IMR-90 (cell line): ENCODE results near the gene HGFAC. TPM values are rescaled to one million over a fixed set of nuclear protein-coding genes. Genes with fewer than 3 reads are reported as not detected.

Source experiments
- ATAC-seq: fragments of 200-7000 bp; cut with Tn5 transposase; 2 replicates; pipeline ENCODE4 v1.9.1; 2020; ENCODE audit warnings: low read depth, mild to moderate bottlenecking, moderate library complexity
- BruUV-seq: library from RNA; stranded (reverse); fragments of 400-500 nt; replicated peaks from 2 replicates; lab custom pipeline; 2021; lab: Mats Ljungman, UMichigan
- CTCF ChIA-PET: fragments of 300-600 bp; formaldehyde crosslinking; extraction: SDS; loops from one replicate; lab custom pipeline; 2021; ENCODE audit warnings: antibody characterized with exemption; lab: Yijun Ruan, JAX
- POLR2A ChIA-PET: fragments of 300-600 bp; sonication (Branson Sonifier 250); formaldehyde crosslinking; loops from one replicate; lab custom pipeline; 2022; ENCODE audit warnings: antibody characterized with exemption; ENCODE audit not compliant: unreplicated experiment; lab: Charles Lee
- DNase-seq: peaks from one replicate; pipeline ENCODE4 v3.0.0; 2013
- H2AFZ ChIP-seq: replicated peaks from 2 replicates; pipeline ENCODE3; 2013; ENCODE audit warnings: low read length, mild to moderate bottlenecking; ENCODE audit not compliant: poor library complexity
- H2AK5ac ChIP-seq: 2 replicates; pipeline ENCODE4 v1.6.1; 2013; ENCODE audit warnings: low read depth, low read length, inconsistent platforms
- H2AK9ac ChIP-seq: replicated peaks from 2 replicates; pipeline ENCODE3; 2013; ENCODE audit warnings: mild to moderate bottlenecking, low read depth, low read length, moderate library complexity; ENCODE audit not compliant: poor library complexity
- H2BK120ac ChIP-seq: 2 replicates; pipeline ENCODE4 v1.6.1; 2013; ENCODE audit warnings: low read depth, low read length, inconsistent platforms
- H2BK15ac ChIP-seq: 3 replicates; pipeline ENCODE4 v1.6.1; 2013; ENCODE audit warnings: low read depth, low read length, inconsistent platforms
- H2BK20ac ChIP-seq: 2 replicates; pipeline ENCODE4 v1.6.1; 2013; ENCODE audit warnings: low read depth, mild to moderate bottlenecking, inconsistent platforms, low read length, moderate library complexity
- H2BK5ac ChIP-seq: 2 replicates; pipeline ENCODE4 v1.6.1; 2013; ENCODE audit warnings: mild to moderate bottlenecking, low read depth, low read length, inconsistent platforms; ENCODE audit not compliant: poor library complexity, severe bottlenecking
- H3K14ac ChIP-seq: replicated peaks from 2 replicates; pipeline ENCODE4 v1.6.1; 2013; ENCODE audit warnings: low read depth, low read length, inconsistent platforms
- H3K18ac ChIP-seq: 2 replicates; pipeline ENCODE4 v1.6.1; 2013; ENCODE audit warnings: low read depth, low read length, control low read depth
- H3K23ac ChIP-seq: 2 replicates; pipeline ENCODE4 v1.6.1; 2013; ENCODE audit warnings: low read depth, low read length, inconsistent platforms
- H3K27ac ChIP-seq: 2 replicates; pipeline ENCODE4 v1.5.1; 2013; ENCODE audit warnings: mild to moderate bottlenecking, control low read depth, low read length; ENCODE audit not compliant: insufficient read depth
- H3K27me3 ChIP-seq: 2 replicates; pipeline ENCODE4 v1.6.1; 2013; ENCODE audit warnings: low read length; ENCODE audit not compliant: control insufficient read depth, insufficient read depth
- H3K36me3 ChIP-seq: 2 replicates; pipeline ENCODE4 v1.6.1; 2013; ENCODE audit warnings: low read length, mixed read lengths; ENCODE audit not compliant: control insufficient read depth, insufficient read depth
- H3K4ac ChIP-seq: 2 replicates; pipeline ENCODE4 v1.6.1; 2013; ENCODE audit warnings: low read depth, low read length, inconsistent platforms
- H3K4me1 ChIP-seq: 2 replicates; pipeline ENCODE4 v1.6.1; 2013; ENCODE audit warnings: low read length, mixed read lengths; ENCODE audit not compliant: control insufficient read depth, insufficient read depth
- H3K4me2 ChIP-seq: 2 replicates; pipeline ENCODE4 v1.6.1; 2013; ENCODE audit warnings: low read depth, mild to moderate bottlenecking, control low read depth, low read length, moderate library complexity
- H3K4me3 ChIP-seq: 2 replicates; pipeline ENCODE4 v1.5.1; 2013; ENCODE audit warnings: low read depth, mild to moderate bottlenecking, control low read depth, low read length, moderate library complexity; ENCODE audit not compliant: insufficient read depth
- H3K56ac ChIP-seq: 2 replicates; pipeline ENCODE4 v1.6.1; 2013; ENCODE audit warnings: low read length, inconsistent platforms; ENCODE audit not compliant: insufficient read depth; ENCODE audit errors: extremely low read depth
- H3K79me1 ChIP-seq, 2 experiments: 2 replicates each; pipeline ENCODE4 v1.6.1; 2013; ENCODE audit warnings: low read length in 2 of 2, inconsistent platforms in 1 of 2, low read depth in 1 of 2
- H3K9ac ChIP-seq: 2 replicates; pipeline ENCODE4 v1.6.1; 2013; ENCODE audit warnings: low read depth, low read length, control low read depth
- H3K9me1 ChIP-seq: 2 replicates; pipeline ENCODE4 v1.6.1; 2013; ENCODE audit warnings: low read length, inconsistent platforms; ENCODE audit not compliant: insufficient read depth
- H3K9me3 ChIP-seq: 2 replicates; pipeline ENCODE4 v1.6.1; 2013; ENCODE audit warnings: low read length; ENCODE audit not compliant: control insufficient read depth, insufficient read depth
- H4K20me1 ChIP-seq: 2 replicates; pipeline ENCODE4 v1.6.1; 2013; ENCODE audit warnings: low read length, inconsistent platforms; ENCODE audit not compliant: insufficient read depth
- H4K5ac ChIP-seq: 2 replicates; pipeline ENCODE4 v1.6.1; 2013; ENCODE audit warnings: mild to moderate bottlenecking, low read depth, low read length, control low read depth
- H4K8ac ChIP-seq, 2 experiments: 2 replicates each; pipeline ENCODE4 v1.6.1; 2013; ENCODE audit warnings: low read depth in 2 of 2, low read length in 2 of 2, control low read depth in 1 of 2, inconsistent platforms in 1 of 2
- H4K91ac ChIP-seq: 2 replicates; pipeline ENCODE4 v1.6.1; 2013; ENCODE audit warnings: low read depth, low read length, inconsistent platforms; ENCODE audit not compliant: insufficient read depth
- BHLHE40 ChIP-seq: fragments of 150-350 bp; IDR thresholded peaks from 2 replicates; pipeline ENCODE4 v1.6.1; 2016; ENCODE audit warnings: mild to moderate bottlenecking, low read depth, low read length
- CEBPB ChIP-seq: IDR thresholded peaks from 2 replicates; pipeline ENCODE4 v1.6.1; 2012; ENCODE audit warnings: low read depth, low read length, improper control_type of control experiment
- CHD1 ChIP-seq: IDR thresholded peaks from 2 replicates; pipeline ENCODE4 v1.6.1; 2012; ENCODE audit warnings: low read depth, low read length, improper control_type of control experiment
- FOS ChIP-seq: fragments of 150-350 bp; IDR thresholded peaks from 2 replicates; pipeline ENCODE4 v1.6.1; 2016; ENCODE audit warnings: low read depth, low read length
- MAFK ChIP-seq: IDR thresholded peaks from 2 replicates; pipeline ENCODE4 v1.6.1; 2012; ENCODE audit warnings: low read depth, low read length, improper control_type of control experiment
- MAZ ChIP-seq: IDR thresholded peaks from 2 replicates; pipeline ENCODE4 v1.6.1; 2012; ENCODE audit warnings: low read depth, mild to moderate bottlenecking, low read length, improper control_type of control experiment, moderate library complexity, borderline replicate concordance
- MXI1 ChIP-seq: IDR thresholded peaks from 2 replicates; pipeline ENCODE4 v1.6.1; 2012; ENCODE audit warnings: low read depth, mild to moderate bottlenecking, low read length, moderate library complexity, borderline replicate concordance
- NFE2L2 ChIP-seq: fragments of 150-350 bp; IDR thresholded peaks from 2 replicates; pipeline ENCODE4 v1.6.1; 2016; ENCODE audit warnings: low read depth, mild to moderate bottlenecking, low read length
- POLR2A ChIP-seq: IDR thresholded peaks from 2 replicates; pipeline ENCODE4 v1.6.1; 2012; ENCODE audit warnings: mild to moderate bottlenecking, low read depth, low read length
- RAD21 ChIP-seq: IDR thresholded peaks from 2 replicates; pipeline ENCODE4 v1.6.1; 2012; ENCODE audit warnings: low read length, improper control_type of control experiment
- RCOR1 ChIP-seq: IDR thresholded peaks from 2 replicates; pipeline ENCODE4 v1.6.1; 2012; ENCODE audit warnings: mild to moderate bottlenecking, low read length, improper control_type of control experiment; ENCODE audit not compliant: insufficient replicate concordance
- RFX5 ChIP-seq: IDR thresholded peaks from 2 replicates; pipeline ENCODE4 v1.8.0; 2012; ENCODE audit warnings: low read depth, mild to moderate bottlenecking, low read length, moderate library complexity
- SMC3 ChIP-seq: fragments of 150-350 bp; IDR thresholded peaks from 2 replicates; pipeline ENCODE4 v1.6.1; 2016; ENCODE audit warnings: low read depth, mild to moderate bottlenecking, antibody characterized with exemption, low read length, moderate library complexity
- WGBS, 2 experiments: methylation state at CpG; one replicate each; pipeline versions ENCODE4 v1.1.5 to v1.1.7; 2013; ENCODE audit warnings: missing lambda C conversion rate in 2 of 2; ENCODE audit not compliant: insufficient read length in 1 of 2; ENCODE audit errors: extremely low coverage in 2 of 2; 5-methylcytosine and 5-hydroxymethylcytosine counted together
- dilution Hi-C: fragments of 300-500 bp; cut with HindIII; formaldehyde crosslinking; loops from one replicate; pipeline ENCODE4 v1.14.3; 2018; ENCODE audit warnings: low sequenced_read_pairs; ENCODE audit not compliant: unreplicated experiment
- in situ Hi-C: fragments of 300-500 bp; cut with MboI; formaldehyde crosslinking; loops from 3 replicates; pipeline ENCODE4 v1.14.3; 2019; ENCODE audit warnings: low sequenced_read_pairs, inconsistent platforms, mixed read lengths
- intact Hi-C: fragments of 100-400 bp; cut with micrococcal nuclease; formaldehyde crosslinking; loops from 2 replicates; pipeline ENCODE4 v1.10.0; 2022
- polyA plus RNA-seq, 3 experiments: library from polyadenylated mRNA; depleted of rRNA; stranded (reverse); fragments of >200 nt; gene quantifications; 2 replicates each; pipeline ENCODE4 v1.2.3, GENCODE V29; 2012; ENCODE audit warnings: low replicate concordance in 1 of 3
- total RNA-seq: library from RNA; depleted of rRNA; stranded (reverse); fragments of >200 nt; gene quantifications from 2 replicates; pipeline ENCODE4 v1.2.3, GENCODE V29; 2012
- TF ChIP-seq, protein P1 (sequence below): conservative IDR thresholded peaks from 2 replicates; pipeline ENCODE4 v1.5.1; 2012; ENCODE audit warnings: mild to moderate bottlenecking, low read depth, low read length, improper control_type of control experiment
- TF ChIP-seq, protein P2 (sequence below): fragments of 150-350 bp; IDR thresholded peaks from 2 replicates; pipeline ENCODE4 v1.6.1; 2016; ENCODE audit warnings: low read depth, mild to moderate bottlenecking, low read length, moderate library complexity, borderline replicate concordance
- TF ChIP-seq, protein P3 (sequence below): fragments of 150-350 bp; IDR thresholded peaks from 2 replicates; pipeline ENCODE4 v1.6.1; 2017; ENCODE audit warnings: mild to moderate bottlenecking, antibody characterized with exemption, low read length, low read depth

HGFAC gene
- total and polyA plus RNA-seq, 2 of the 4 experiments (the other 2 are of a cell fraction) = 0.05 TPM; not detected in 1

DNA sequence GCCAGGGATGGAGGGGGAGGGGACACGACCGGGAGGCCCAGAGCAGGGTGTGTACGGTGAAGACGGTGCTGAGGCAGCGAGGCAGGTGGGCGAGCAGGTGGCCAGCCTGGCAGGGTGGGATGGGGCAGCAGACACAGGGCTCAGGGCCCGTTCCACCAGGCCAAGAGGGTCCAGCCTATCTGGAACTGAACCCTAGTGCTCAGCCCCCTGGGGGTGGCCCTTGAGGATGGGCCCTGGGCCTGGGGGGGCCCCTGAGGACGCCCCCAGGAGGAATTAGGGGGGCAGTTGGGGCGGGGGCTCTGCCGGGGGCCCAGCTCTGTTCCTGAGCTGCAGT is 3.0 kb upstream of the HGFAC start:
- intact Hi-C loops = loop anchor here (5.0 kb wide), 1 partner anchor 147 kb away; the partner anchor contains the start of gene RGS12
- Histone ChIP-seq H3K27ac (no peak overlapping the region), H2AK5ac (no peak overlapping the region), H3K14ac (no peak overlapping the region), H3K27me3 (no peaks in the 10 kb centered on the region), H4K91ac (no peak overlapping the region), H3K9me1 (0 out of 2 replicates have a peak, but pooled peaks cover 3% of the 10 kb centered on the region), H4K20me1 (0 out of 2 replicates have a peak, but pooled peaks cover 5% of the 10 kb centered on the region), H2AFZ (no peak overlapping the region), H3K4ac (no peak overlapping the region), H3K56ac (no peak overlapping the region), H3K18ac (no peak overlapping the region), H3K9me3 (no peaks in the 10 kb centered on the region), H3K4me3 (no peak overlapping the region), H2BK120ac (no peak overlapping the region), H2AK9ac (no peak overlapping the region), H3K9ac (no peak overlapping the region), H4K8ac (no peak overlapping the region), H3K4me1 (peaks cover 11% of the 10 kb centered on the region), H2BK20ac (no peak overlapping the region), H3K36me3 (no peaks in the 10 kb centered on the region), H2BK15ac (no peak overlapping the region), H4K5ac (no peak overlapping the region), H2BK5ac (no peak overlapping the region), H3K4me2 (no peak overlapping the region), H3K23ac (no peak overlapping the region), H3K79me1 (no peaks in the 10 kb centered on the region)
- DNase-seq (no peak), ATAC-seq (no peak)
- TF ChIP-seq FOS (no peak), RCOR1 (no peak), MAZ (no peak), SMC3 (no peak), RAD21 (no peak), POLR2A (no peak), CHD1 (no peak), MXI1 (no peak), BHLHE40 (no peak), NFE2L2 (no peak), MAFK (no peak), RFX5 (no peak), CEBPB (no peak)
- TF ChIP-seq, protein P1, sequence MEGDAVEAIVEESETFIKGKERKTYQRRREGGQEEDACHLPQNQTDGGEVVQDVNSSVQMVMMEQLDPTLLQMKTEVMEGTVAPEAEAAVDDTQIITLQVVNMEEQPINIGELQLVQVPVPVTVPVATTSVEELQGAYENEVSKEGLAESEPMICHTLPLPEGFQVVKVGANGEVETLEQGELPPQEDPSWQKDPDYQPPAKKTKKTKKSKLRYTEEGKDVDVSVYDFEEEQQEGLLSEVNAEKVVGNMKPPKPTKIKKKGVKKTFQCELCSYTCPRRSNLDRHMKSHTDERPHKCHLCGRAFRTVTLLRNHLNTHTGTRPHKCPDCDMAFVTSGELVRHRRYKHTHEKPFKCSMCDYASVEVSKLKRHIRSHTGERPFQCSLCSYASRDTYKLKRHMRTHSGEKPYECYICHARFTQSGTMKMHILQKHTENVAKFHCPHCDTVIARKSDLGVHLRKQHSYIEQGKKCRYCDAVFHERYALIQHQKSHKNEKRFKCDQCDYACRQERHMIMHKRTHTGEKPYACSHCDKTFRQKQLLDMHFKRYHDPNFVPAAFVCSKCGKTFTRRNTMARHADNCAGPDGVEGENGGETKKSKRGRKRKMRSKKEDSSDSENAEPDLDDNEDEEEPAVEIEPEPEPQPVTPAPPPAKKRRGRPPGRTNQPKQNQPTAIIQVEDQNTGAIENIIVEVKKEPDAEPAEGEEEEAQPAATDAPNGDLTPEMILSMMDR = no peak
- TF ChIP-seq, protein P2, sequence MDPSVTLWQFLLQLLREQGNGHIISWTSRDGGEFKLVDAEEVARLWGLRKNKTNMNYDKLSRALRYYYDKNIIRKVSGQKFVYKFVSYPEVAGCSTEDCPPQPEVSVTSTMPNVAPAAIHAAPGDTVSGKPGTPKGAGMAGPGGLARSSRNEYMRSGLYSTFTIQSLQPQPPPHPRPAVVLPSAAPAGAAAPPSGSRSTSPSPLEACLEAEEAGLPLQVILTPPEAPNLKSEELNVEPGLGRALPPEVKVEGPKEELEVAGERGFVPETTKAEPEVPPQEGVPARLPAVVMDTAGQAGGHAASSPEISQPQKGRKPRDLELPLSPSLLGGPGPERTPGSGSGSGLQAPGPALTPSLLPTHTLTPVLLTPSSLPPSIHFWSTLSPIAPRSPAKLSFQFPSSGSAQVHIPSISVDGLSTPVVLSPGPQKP = no peak
- TF ChIP-seq, protein P3, sequence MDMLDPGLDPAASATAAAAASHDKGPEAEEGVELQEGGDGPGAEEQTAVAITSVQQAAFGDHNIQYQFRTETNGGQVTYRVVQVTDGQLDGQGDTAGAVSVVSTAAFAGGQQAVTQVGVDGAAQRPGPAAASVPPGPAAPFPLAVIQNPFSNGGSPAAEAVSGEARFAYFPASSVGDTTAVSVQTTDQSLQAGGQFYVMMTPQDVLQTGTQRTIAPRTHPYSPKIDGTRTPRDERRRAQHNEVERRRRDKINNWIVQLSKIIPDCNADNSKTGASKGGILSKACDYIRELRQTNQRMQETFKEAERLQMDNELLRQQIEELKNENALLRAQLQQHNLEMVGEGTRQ = no peak
- no TSS peak for BruUV-seq
- WGBS, 2 experiments = no CpG with 5 or more reads among the region's 10 CpGs
- ChIA-PET POLR2A (no interaction called here), CTCF (interaction anchor here (0.6 kb wide), 1 partner anchor 309 kb away, joined by 4 read pairs; no protein-coding TSS in a partner anchor)
- dilution Hi-C loops = no loop called here
- in situ Hi-C loops = no loop called here
